ENCODE results near the gene EPS8L3. TPM values are rescaled to one million over a fixed set of nuclear protein-coding genes. Genes with fewer than 3 reads are reported as not detected.

EPS8L3 gene
- total RNA-seq, 1 experiment from 2014 or later = 0.17 TPM

DNA sequence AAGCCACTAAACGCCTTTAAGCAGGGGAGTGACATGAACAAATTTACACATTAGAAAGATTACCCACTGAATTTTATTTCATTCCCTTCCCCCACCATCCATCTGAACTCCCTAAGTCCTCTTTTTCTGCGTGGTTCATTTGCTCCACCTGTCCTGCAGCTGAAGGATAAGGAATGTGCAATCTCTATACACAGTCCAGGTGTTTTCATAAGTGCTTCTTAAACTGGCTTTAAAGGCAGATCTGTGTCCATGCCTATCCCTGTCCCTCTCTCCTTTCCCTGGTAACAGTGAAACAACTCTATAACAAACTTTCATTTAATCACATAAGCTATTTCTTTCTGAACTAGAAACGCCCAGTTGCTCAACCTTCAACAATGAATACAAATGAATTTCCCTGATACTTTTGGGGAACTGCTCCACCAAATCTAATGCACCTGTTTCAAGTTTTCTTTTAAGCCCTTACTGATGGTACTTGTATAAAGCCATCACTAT is 31.3 kb downstream of the EPS8L3 start:
- Mint-ChIP-seq H3K4me1 (peaks cover 13% of the 10 kb centered on the region), H3K9me3 (peaks cover 15% of the 10 kb centered on the region), H3K4me3 (no peak overlapping the region), H3K27me3 (ENCODE audit: low read depth) (peaks cover 37% of the 10 kb centered on the region), H3K36me3 (peaks cover 3% of the 10 kb centered on the region; the same call in 1 of the 2 replicates), H3K27ac (no peak overlapping the region)
- ATAC-seq (no peak), DNase-seq (ENCODE audit: low spot score) (no peak)
- no peak for TF ChIP-seq CREM (CRISPR knock-in tag; IDR thresholded peaks at IDR 0.05)
- TF ChIP-seq, protein P1, sequence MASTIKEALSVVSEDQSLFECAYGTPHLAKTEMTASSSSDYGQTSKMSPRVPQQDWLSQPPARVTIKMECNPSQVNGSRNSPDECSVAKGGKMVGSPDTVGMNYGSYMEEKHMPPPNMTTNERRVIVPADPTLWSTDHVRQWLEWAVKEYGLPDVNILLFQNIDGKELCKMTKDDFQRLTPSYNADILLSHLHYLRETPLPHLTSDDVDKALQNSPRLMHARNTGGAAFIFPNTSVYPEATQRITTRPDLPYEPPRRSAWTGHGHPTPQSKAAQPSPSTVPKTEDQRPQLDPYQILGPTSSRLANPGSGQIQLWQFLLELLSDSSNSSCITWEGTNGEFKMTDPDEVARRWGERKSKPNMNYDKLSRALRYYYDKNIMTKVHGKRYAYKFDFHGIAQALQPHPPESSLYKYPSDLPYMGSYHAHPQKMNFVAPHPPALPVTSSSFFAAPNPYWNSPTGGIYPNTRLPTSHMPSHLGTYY (CRISPR knock-in tag; IDR thresholded peaks at IDR 0.05) = no peak
- no peak for TF ChIP-seq GABPB1 (CRISPR knock-in tag; IDR thresholded peaks at IDR 0.05)
- no peak for TF ChIP-seq NFE2L1 (CRISPR knock-in tag; IDR thresholded peaks at IDR 0.05)
- TF ChIP-seq, protein P2, sequence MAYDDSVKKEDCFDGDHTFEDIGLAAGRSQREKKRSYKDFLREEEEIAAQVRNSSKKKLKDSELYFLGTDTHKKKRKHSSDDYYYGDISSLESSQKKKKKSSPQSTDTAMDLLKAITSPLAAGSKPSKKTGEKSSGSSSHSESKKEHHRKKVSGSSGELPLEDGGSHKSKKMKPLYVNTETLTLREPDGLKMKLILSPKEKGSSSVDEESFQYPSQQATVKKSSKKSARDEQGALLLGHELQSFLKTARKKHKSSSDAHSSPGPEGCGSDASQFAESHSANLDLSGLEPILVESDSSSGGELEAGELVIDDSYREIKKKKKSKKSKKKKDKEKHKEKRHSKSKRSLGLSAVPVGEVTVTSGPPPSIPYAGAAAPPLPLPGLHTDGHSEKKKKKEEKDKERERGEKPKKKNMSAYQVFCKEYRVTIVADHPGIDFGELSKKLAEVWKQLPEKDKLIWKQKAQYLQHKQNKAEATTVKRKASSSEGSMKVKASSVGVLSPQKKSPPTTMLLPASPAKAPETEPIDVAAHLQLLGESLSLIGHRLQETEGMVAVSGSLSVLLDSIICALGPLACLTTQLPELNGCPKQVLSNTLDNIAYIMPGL (CRISPR knock-in tag; IDR thresholded peaks at IDR 0.05) = no peak
- TF ChIP-seq RELA (CRISPR knock-in tag; IDR thresholded peaks at IDR 0.05; ENCODE audit: borderline replicate concordance) = no peak
- TF ChIP-seq, protein P3, sequence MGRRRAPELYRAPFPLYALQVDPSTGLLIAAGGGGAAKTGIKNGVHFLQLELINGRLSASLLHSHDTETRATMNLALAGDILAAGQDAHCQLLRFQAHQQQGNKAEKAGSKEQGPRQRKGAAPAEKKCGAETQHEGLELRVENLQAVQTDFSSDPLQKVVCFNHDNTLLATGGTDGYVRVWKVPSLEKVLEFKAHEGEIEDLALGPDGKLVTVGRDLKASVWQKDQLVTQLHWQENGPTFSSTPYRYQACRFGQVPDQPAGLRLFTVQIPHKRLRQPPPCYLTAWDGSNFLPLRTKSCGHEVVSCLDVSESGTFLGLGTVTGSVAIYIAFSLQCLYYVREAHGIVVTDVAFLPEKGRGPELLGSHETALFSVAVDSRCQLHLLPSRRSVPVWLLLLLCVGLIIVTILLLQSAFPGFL (CRISPR knock-in tag; IDR thresholded peaks at IDR 0.05; ENCODE audit: borderline replicate concordance) = no peak
- TF ChIP-seq, protein P4, sequence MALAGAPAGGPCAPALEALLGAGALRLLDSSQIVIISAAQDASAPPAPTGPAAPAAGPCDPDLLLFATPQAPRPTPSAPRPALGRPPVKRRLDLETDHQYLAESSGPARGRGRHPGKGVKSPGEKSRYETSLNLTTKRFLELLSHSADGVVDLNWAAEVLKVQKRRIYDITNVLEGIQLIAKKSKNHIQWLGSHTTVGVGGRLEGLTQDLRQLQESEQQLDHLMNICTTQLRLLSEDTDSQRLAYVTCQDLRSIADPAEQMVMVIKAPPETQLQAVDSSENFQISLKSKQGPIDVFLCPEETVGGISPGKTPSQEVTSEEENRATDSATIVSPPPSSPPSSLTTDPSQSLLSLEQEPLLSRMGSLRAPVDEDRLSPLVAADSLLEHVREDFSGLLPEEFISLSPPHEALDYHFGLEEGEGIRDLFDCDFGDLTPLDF (CRISPR knock-in tag; IDR thresholded peaks at IDR 0.05) = no peak
- no peak for TF ChIP-seq FOXP1 (CRISPR knock-in tag; IDR thresholded peaks at IDR 0.05; ENCODE audit: borderline replicate concordance)
- TF ChIP-seq, protein P5, sequence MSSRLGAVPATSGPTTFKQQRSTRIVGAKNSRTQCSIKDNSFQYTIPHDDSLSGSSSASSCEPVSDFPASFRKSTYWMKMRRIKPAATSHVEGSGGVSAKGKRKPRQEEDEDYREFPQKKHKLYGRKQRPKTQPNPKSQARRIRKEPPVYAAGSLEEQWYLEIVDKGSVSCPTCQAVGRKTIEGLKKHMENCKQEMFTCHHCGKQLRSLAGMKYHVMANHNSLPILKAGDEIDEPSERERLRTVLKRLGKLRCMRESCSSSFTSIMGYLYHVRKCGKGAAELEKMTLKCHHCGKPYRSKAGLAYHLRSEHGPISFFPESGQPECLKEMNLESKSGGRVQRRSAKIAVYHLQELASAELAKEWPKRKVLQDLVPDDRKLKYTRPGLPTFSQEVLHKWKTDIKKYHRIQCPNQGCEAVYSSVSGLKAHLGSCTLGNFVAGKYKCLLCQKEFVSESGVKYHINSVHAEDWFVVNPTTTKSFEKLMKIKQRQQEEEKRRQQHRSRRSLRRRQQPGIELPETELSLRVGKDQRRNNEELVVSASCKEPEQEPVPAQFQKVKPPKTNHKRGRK (CRISPR knock-in tag; IDR thresholded peaks at IDR 0.05; ENCODE audit: borderline replicate concordance) = no peak
- TF ChIP-seq, protein P6, sequence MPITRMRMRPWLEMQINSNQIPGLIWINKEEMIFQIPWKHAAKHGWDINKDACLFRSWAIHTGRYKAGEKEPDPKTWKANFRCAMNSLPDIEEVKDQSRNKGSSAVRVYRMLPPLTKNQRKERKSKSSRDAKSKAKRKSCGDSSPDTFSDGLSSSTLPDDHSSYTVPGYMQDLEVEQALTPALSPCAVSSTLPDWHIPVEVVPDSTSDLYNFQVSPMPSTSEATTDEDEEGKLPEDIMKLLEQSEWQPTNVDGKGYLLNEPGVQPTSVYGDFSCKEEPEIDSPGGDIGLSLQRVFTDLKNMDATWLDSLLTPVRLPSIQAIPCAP (CRISPR knock-in tag; IDR thresholded peaks at IDR 0.05) = no peak
- TF ChIP-seq ZNF416 (CRISPR knock-in tag; IDR thresholded peaks at IDR 0.05) = no peak
- no peak for TF ChIP-seq ZNF232 (CRISPR knock-in tag; IDR thresholded peaks at IDR 0.05)
- TF ChIP-seq FOXJ3 (CRISPR knock-in tag; IDR thresholded peaks at IDR 0.05; ENCODE audit: borderline replicate concordance) = no peak
- no peak for TF ChIP-seq ETV6 (CRISPR knock-in tag; IDR thresholded peaks at IDR 0.05)
- TF ChIP-seq ZNF317 (CRISPR knock-in tag; IDR thresholded peaks at IDR 0.05; ENCODE audit: borderline replicate concordance, low read depth) = no peak
- TF ChIP-seq, protein P7, sequence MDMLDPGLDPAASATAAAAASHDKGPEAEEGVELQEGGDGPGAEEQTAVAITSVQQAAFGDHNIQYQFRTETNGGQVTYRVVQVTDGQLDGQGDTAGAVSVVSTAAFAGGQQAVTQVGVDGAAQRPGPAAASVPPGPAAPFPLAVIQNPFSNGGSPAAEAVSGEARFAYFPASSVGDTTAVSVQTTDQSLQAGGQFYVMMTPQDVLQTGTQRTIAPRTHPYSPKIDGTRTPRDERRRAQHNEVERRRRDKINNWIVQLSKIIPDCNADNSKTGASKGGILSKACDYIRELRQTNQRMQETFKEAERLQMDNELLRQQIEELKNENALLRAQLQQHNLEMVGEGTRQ (CRISPR knock-in tag; IDR thresholded peaks at IDR 0.05) = no peak
- TF ChIP-seq JAZF1 (CRISPR knock-in tag; IDR thresholded peaks at IDR 0.05) = no peak
- no peak for TF ChIP-seq SP1 (CRISPR knock-in tag; conservative IDR thresholded peaks at IDR 0.05)
- no peak for TF ChIP-seq ZBTB21 (CRISPR knock-in tag; IDR thresholded peaks at IDR 0.05; ENCODE audit: borderline replicate concordance)
- POLR2A ChIA-PET = no interaction called here
- CTCF ChIA-PET = interaction anchor here (2.2 kb wide), 1 partner anchor 92 kb away, joined by 8 read pairs; no protein-coding TSS in a partner anchor
